Suprapubic skin (tissue), 4 donors: Measurements from ENCODE around the gene LASP1. TPM values are rescaled to one million over a fixed set of nuclear protein-coding genes. Genes with fewer than 3 reads are reported as not detected.

Experiments used
- DNase-seq, 2 donors: peaks; one replicate each; pipeline ENCODE4 v3.0.0-alpha.2; 2019; ENCODE audit warnings: low spot score in 2 of 2
- H3K27ac ChIP-seq: fragments of 200-600 bp; sonication (generic); one replicate; pipeline ENCODE4 v1.5.1; 2019
- H3K27me3 ChIP-seq: fragments of 200-600 bp; sonication (generic); one replicate; pipeline ENCODE4 v1.5.1; 2019
- H3K36me3 ChIP-seq: fragments of 200-600 bp; sonication (generic); one replicate; pipeline ENCODE4 v1.5.1; 2019
- H3K4me1 ChIP-seq: fragments of 200-600 bp; sonication (generic); one replicate; pipeline ENCODE4 v1.5.1; 2019
- H3K4me3 ChIP-seq: fragments of 200-600 bp; sonication (generic); one replicate; pipeline ENCODE4 v1.5.1; 2019; ENCODE audit warnings: mild to moderate bottlenecking
- H3K9me3 ChIP-seq: fragments of 200-600 bp; sonication (generic); one replicate; pipeline ENCODE4 v1.5.1; 2019
- CTCF ChIP-seq, 2 donors: fragments of 200-600 bp in 1 of 2; fragments of 450-650 bp in 1 of 2; sonication (generic) in 1 of 2; IDR thresholded peaks; one replicate each; pipeline ENCODE4 v1.5.1; 2016 to 2019; ENCODE audit warnings: antibody characterized with exemption in 2 of 2, mild to moderate bottlenecking in 1 of 2, moderate library complexity in 1 of 2
- EP300 ChIP-seq: sonication (generic); formaldehyde crosslinking; IDR thresholded peaks from one replicate; pipeline ENCODE4 v1.6.1; 2017; ENCODE audit warnings: antibody characterized with exemption
- POLR2A ChIP-seq, 2 donors: fragments of 450-650 bp; IDR thresholded peaks; one replicate each; pipeline ENCODE4 v1.6.1; 2017; ENCODE audit warnings: antibody characterized with exemption in 2 of 2, mild to moderate bottlenecking in 2 of 2, moderate library complexity in 2 of 2
- POLR2AphosphoS5 ChIP-seq, 3 donors: sonication (generic); formaldehyde crosslinking; IDR thresholded peaks; one replicate each; pipeline ENCODE4 v1.6.1; 2017; ENCODE audit warnings: antibody characterized with exemption in 3 of 3
- WGBS: methylation state at CpG from one replicate; pipeline ENCODE4 v1.1.5; 2018; 5-methylcytosine and 5-hydroxymethylcytosine counted together
- total RNA-seq, 4 donors: library from RNA; depleted of rRNA; stranded (reverse); fragments of >200 nt; gene quantifications; one replicate each; pipeline ENCODE4 v1.1.0, GENCODE V29; 2016

Gene LASP1
- total RNA-seq, 4 donors from 2014 or later: 83.1 to 124 (median 99.6) TPM

GRCh38 chr17:38874505-38875400 lies 4.9 kb downstream of the LASP1 start:
- H3K4me3 ChIP-seq: peak overlapping the region; percentile 2
- WGBS: 24% methylated on average over 5 of the region's 10 CpGs
- H3K27ac ChIP-seq: peak overlapping the region; percentile 17

GRCh38 chr17:38875477-38876075 lies 5.7 kb downstream of the LASP1 start:
- peaks cover 11% of the 10 kb centered on the region for H3K36me3 ChIP-seq
- DNase-seq: no peak
- 41% methylated on average over 5 of the region's 5 CpGs for WGBS
- H3K27me3 ChIP-seq: no peaks in the 10 kb centered on the region
- H3K9me3 ChIP-seq: no peaks in the 10 kb centered on the region
- H3K4me3 ChIP-seq: no peak overlapping the region
- peak overlapping the region; percentile 17 for H3K27ac ChIP-seq
- H3K4me1 ChIP-seq: peaks cover 81% of the 10 kb centered on the region
- TF ChIP-seq EP300 (no peak), CTCF (IDR thresholded peaks at IDR 0.05) (no peak)

More at GRCh38 chr17:38874505-38875400, 4.9 kb downstream of the LASP1 start:
- peaks cover 11% of the 10 kb centered on the region for H3K36me3 ChIP-seq
- H3K27me3 ChIP-seq: no peaks in the 10 kb centered on the region
- DNase-seq: no peak
- TF ChIP-seq CTCF (IDR thresholded peaks at IDR 0.05) (no peak), POLR2A (IDR thresholded peaks at IDR 0.05) (no peak), POLR2AphosphoS5 (IDR thresholded peaks at IDR 0.05) (no peak), EP300 (no peak)
- H3K9me3 ChIP-seq: no peaks in the 10 kb centered on the region
- peaks cover 73% of the 10 kb centered on the region for H3K4me1 ChIP-seq

- no peak for TF ChIP-seq CTCF (IDR thresholded peaks at IDR 0.05)
- no peak for TF ChIP-seq POLR2AphosphoS5 (IDR thresholded peaks at IDR 0.05)
- no peak for TF ChIP-seq POLR2A (IDR thresholded peaks at IDR 0.05)
- no peak for TF ChIP-seq EP300
- H3K27me3 ChIP-seq: no peaks in the 10 kb centered on the region
- no peak overlapping the region for H3K4me3 ChIP-seq
- no peak for DNase-seq
- H3K27ac ChIP-seq: peak overlapping the region; percentile 15
- 62% methylated on average over 5 of the region's 7 CpGs for WGBS
- peaks cover 11% of the 10 kb centered on the region for H3K36me3 ChIP-seq
- no peaks in the 10 kb centered on the region for H3K9me3 ChIP-seq
- peaks cover 83% of the 10 kb centered on the region for H3K4me1 ChIP-seq
These were observed 7.4 kb downstream of the LASP1 start for GRCh38 chr17:38877130-38877851.

- no peaks in the 10 kb centered on the region for H3K27me3 ChIP-seq
- TF ChIP-seq POLR2A (IDR thresholded peaks at IDR 0.05) (no peak), EP300 (no peak), POLR2AphosphoS5 (IDR thresholded peaks at IDR 0.05) (no peak), CTCF (IDR thresholded peaks at IDR 0.05) (no peak)
- H3K27ac ChIP-seq: peak overlapping the region; percentile 76
- 0% methylated on average over 6 of the region's 6 CpGs for WGBS
- H3K4me1 ChIP-seq: peaks cover 81% of the 10 kb centered on the region
- peak overlapping the region; percentile 15 for H3K4me3 ChIP-seq
- no peaks in the 10 kb centered on the region for H3K9me3 ChIP-seq
- H3K36me3 ChIP-seq: peaks cover 11% of the 10 kb centered on the region
- DNase-seq: no peak
These were observed 10.2 kb downstream of the LASP1 start for GRCh38 chr17:38879878-38880665.
